DMS 273 treated with DMSO at 0.1 percent for 48 hours (cell line): ENCODE data around the gene CCN5.
"Not testable (repeated sequence)": the region's sequence is repeated elsewhere in the genome, so short reads cannot be mapped to it uniquely, and the experiment has no call there.

Experiments
- DNase-seq: peaks from one replicate; lab custom pipeline; 2025; lab: John Stamatoyannopoulos, UW

Gene CCN5

DNA sequence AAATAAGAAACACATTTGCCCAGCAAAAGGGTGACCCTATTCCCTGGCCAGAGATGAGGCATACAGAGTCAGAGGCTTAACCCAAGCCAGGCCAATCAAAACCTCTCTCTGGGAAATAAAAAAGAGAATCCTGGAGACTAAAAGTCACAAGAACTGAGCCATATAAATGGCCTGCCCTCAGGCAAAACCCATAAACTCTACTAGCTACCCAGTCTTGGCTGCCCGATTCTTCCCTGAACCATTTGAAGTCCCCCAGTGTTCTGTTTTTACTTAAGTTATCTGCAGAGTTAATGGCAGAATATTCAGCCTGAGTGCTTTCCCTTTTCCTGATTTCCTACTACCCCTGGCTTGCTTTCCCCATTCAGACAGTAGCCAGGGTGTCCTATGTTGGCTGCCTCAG lies 44.4 kb downstream of the CCN5 start:
- DNase-seq = no peak

DNA sequence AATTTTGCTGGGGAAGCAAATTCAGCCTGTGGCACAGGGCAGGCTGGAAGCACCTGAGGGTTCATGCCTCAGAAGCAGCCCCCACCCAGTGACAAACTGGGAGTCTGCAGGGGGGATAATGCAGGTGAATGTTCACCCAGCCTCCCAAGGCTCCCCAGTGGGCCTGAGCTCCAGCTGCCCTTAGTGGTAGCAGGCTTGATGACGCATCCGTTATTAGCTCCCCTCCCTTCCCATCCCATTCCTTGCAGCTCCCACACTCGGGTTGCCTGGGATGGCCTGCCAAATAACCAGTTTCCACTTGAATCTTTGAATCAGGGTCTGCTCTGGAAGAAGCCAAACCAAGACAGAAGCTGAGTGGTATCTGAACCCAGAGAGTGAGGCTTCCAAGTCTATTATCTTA lies 46.3 kb downstream of the CCN5 start:
- DNase-seq = no peak

DNA sequence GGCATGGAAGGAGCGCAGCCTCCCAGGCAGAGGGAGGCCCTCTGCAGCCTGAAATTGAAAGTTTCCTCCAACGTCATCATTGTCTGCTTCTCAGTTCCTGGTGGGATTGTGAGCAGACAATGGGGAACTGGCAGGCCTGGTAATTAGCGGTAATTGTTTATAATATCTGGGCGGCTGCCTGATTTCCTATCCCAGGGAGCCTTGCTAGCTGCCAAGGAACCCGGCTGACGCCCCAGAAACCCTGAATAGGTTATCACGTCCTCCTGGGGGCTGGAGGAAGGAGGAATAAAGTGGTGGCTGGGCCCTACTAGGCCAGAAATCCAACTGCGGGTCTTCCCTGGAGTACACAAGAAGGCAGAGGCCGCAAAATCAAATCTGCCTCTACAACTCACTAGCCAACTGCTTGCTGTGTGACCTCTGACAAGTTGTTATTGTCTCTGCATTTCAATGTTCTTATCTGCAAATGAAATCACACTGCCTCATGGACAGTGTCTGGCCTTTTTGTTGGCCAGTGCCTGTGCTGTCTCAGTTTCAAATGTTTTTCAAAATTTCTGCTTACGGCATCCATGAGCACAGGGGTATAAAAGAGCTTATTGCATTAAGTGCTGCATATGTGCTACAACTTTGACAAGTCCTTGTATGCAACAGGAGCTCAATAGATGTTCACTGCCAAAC lies 47.4 kb downstream of the CCN5 start:
- DNase-seq = no peak

DNA sequence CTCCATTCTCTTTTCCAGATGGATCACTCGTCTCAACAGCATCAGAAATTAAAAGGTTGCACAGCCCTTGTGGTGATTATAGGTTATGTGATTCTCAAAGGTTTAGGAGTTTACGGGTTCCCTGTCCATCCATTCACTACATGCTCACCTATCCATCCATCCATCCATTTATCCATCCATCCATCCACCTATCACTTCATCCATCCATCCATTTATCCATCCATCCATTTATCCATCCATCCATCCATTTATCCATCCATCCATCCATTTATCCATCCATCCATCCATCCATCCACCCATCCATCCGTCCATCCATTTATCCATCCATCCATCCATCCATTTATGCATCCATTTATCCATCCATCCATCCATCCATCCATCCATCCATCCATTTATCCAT lies 48.6 kb downstream of the CCN5 start:
- not testable (repeated sequence) for DNase-seq

DNA sequence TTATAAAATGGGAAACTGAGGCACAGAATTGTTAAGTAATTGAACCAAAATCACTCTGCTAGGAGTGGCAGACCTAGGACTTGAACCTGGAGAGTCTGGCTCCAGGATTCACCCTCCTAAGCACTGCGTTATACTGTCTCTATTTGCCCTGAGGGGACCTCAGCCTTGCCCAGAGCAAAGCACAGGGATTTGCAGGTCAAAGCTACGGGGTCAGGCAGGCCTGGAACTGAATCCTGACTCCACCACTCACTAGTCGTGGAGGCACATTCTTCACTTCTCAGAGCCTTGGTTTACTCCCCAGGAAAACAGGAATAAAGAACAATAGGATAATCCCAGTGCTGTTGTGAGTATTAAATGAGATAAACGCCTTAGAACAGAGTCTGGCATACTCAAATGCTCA lies 49.9 kb downstream of the CCN5 start:
- DNase-seq = no peak

DNA sequence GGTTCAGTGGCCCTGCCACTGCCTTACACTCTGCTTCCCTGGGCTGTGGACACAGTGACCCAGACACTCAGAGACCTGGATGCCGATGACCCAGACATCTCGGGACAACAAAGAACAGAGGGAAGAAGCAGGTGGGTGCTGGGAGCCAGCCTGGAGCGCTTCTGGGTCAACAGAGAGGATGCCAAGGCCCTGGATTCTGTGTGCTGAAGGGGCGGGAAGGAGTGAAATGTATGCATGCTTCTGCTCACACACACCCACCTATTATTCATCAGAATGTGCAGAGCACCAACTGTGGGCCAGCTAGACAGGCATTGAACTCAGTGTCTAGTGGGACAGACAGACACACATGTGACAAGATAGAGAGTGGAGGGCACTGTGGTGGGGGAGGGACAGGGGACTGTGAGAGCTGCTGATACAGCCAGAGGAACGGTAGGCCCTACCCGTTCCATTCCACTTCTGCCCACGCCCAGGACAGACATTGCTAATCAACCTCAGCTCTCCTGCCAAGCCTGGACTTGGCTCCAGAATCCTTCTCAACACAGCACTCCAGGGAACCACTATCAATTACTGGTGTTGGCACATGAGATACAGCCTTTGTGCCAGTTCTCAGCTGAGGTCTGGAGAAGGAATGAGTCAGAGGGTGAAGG lies 50.7 kb downstream of the CCN5 start:
- no peak for DNase-seq

DNA sequence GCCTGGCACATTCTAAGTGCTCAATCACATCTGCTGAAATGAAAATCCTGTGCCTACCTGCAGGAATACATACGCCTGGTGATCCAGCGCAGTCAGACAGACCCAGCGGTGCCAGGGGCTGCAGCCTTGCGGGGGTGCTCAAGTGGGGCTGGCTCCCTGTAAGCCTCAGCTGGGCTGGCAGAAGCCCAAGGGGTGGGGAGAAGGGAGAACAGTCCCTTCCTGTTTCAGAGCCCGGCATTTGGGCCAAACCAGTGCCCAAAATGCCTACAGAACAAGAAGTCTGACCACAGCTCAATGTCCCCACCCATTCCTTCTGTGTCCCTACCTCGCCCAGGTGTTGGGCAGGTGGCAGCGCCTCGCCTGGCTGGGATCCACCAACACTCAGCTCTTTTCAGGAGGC lies 53.1 kb downstream of the CCN5 start:
- DNase-seq = no peak

DNA sequence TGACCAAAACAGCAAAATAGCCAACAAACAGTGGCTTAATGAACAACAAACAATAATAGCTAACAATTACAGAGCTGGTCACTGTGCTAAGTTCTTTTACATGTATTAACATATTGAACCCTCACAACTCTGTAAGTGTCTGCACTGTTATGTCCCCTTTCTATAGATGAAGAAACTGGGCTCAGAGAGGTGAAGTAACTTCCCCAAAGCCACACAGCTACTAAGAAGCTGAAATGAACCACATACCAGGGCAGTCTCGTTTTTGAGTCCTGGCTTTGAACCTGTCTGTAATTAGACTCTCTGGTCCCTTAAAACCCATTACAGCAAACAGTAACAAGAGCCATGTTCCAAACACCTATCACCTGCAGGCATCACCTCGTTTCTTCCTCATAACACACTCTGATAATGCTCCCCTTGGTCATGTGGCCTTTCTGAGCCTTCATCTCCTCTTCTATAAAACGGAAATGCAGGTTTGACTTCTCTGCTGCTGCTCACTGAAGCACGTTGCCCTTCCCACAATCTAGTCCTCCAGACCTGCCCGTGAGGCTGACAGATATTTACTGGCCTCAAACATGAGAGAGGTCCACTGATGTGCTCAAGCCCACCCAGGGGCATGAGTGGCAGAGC lies 53.8 kb downstream of the CCN5 start:
- no peak for DNase-seq

DNA sequence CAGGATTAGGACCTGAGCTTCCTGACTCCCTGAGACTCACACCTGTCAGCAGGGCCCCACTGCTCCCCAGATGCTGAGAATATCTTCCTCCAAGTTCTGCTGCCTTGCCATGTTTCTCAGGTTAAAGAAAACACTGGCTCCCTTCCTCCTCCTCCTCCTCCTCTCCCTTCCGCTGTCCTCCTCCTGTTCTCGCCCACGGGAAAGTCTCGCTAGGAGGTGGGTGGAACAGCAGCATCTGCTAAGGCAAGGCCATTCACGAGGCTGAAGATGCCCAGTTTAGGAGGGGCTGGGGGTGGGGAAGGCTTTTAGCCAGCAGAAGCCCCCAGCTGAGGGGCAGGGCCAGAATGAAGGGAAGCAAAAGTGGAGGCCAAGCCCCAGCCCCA lies 54.3 kb downstream of the CCN5 start:
- DNase-seq = no peak

DNA sequence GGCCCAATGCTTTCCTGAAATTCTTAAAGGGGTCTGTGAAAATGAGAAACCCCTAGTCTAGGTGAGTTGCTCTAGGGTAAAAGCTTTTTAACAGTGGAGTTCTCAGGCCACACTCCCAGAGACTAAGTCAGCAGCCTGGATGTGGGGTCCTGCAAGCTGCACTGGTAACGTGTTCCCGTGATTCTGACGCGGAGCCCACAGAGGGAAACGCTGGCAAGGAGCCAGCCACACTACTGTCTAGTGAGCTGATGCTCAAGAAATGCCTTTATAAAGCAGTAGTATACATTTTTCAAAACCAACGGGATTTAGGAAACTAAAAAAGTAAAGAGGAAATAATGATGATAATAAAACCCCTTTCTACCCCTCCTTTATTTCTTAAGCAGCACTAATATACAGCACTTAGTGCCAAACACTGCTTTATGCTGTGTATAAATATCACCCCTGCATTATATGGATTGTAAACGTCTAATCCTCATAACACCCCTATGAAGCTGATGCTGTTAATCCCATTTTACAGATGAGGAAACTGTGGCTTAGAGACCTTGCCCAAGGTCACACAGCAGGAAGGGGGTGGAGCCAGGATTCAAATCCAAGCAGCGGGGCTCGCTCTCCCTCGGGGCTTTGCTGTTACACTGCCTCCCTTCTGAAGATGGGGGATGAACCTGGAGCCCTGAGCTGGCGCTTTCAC lies 55.5 kb downstream of the CCN5 start:
- DNase-seq = no peak

DNA sequence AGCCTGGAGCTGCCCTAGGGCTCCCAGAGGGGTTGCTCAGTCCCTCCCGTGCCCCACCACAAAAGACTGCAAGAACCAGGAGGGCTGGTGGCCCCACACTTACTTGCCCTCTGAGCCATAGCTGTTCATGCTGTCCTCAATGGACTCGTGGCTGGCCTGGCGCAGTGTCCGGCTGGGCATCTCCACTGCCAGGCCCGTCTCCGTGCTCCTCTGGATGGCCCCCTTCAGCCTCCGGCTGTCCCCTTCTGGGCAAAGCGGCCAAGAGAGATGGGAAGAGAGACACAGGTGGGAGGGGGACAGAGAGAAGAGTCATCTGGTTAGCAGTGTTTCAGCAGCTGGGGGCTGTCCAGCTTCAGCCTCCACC lies 56.0 kb downstream of the CCN5 start:
- DNase-seq = no peak

DNA sequence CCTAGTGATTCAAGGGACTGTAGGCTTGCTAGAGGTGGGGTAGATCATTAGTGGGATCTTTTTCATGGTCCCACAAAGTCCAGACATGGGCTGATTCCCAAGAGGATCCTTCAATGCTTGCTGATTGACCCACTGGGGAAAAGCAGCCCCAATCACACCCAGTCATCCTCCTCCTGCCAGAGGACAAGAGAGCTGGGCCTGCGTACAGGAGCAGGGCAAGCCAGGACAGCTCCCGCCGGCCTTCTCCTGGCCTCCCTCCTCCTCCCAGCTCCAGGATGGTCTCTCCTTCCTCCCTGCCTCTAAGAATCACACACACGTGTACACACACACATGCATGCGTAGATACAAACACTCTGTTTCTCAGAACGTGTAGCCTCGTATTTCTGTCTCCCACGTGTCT lies 57.5 kb downstream of the CCN5 start:
- no peak for DNase-seq

DNA sequence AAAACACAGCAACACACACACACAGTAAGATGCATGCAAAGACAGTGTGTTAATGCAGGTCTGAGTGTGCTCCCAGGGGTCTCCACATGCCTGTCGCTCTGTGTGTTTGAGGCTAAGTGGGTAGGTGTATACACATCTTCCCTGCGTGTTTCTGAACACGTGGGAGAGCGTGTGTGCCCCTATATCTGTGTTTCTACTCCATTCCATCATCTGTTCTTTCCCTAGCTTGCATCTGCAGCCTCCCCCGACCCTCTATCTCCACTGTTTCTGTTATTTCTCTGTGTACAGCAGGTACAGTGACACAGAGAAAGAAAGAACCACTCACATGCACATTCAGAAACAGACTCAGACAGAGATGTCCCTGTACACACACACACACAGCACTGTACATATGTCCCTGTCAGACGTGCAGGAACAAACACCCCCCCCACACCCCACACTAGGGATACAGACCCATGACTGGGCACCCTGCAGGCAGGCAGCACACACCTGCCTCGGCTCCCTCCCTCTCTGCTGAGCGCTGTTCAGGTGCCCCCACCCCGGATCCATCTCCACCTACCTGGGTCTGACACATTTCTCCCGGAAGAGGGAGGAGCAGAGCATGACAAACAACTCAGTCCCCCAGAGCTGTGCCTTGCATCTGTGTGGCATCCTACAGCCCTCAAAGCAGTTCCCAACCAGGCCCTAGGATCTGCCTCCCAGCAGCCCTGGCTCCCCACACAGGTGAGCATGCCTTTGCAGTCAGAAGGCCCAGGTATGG lies 58.1 kb downstream of the CCN5 start:
- no peak for DNase-seq

DNA sequence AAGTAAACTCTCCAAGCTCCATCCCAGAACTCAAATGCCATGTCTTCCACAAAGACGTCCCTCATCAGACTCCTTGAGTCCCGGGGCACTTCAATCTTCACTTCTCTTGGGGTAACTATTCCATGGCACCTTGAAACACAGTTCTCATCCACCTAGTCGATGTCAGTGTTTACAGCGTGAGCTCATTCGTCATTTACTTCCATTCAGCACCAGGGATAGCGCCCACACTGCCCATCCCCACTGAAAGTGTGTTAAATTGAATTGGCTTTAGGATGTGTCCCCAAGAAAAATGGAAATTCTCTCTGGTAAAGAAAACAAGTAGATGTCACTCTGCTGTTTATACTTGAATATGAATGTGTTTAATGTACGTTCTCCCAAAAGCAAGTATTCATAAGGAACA lies 61.8 kb downstream of the CCN5 start:
- no peak for DNase-seq
